A549 (cell line): Measurements from ENCODE around the gene ABLIM3. TPM values are rescaled to one million over a fixed set of nuclear protein-coding genes. Genes with fewer than 3 reads are reported as not detected.

Experiments used
- ATAC-seq, 2 experiments: fragments of 200-7000 bp in 1 of 2; fragments of >200 bp in 1 of 2; cut with Nextera tagmentation in 1 of 2; cut with Tn5 transposase in 1 of 2; 3 replicates each; pipeline versions ENCODE4 v1.8.0 to v1.9.1; 2018 to 2020; ENCODE audit warnings: mild to moderate bottlenecking in 1 of 2, moderate library complexity in 1 of 2
- CTCF ChIA-PET: fragments of 300-600 bp; sonication (Branson Sonifier 250); formaldehyde crosslinking; extraction: SDS; loops from one replicate; lab custom pipeline; 2021; ENCODE audit warnings: antibody characterized with exemption, inconsistent platforms; lab: Yijun Ruan, JAX
- POLR2A ChIA-PET: fragments of 350-600 bp; formaldehyde crosslinking; extraction: SDS; loops from one replicate; lab custom pipeline; 2021; ENCODE audit warnings: antibody characterized with exemption, inconsistent platforms; lab: Yijun Ruan, JAX
- DNase-seq, 2 experiments: peaks; one replicate each; pipeline versions ENCODE4 v3.0.0 to v3.0.0-alpha.2; 2011 to 2016; ENCODE audit warnings: low read depth in 1 of 2, low spot score in 1 of 2
- FAIRE-seq: peaks from 2 replicates; lab custom pipeline; 2011; peaks lifted over from hg19 to GRCh38; lab: Jason Lieb, UNC
- H3K27ac ChIP-seq, 2 experiments: fragments of >200 bp; sonication (Bioruptor Twin); formaldehyde crosslinking; 3 replicates each; pipeline ENCODE4 v1.5.1; 2016 to 2017
- H3K4me1 ChIP-seq: fragments of >200 bp; sonication (Bioruptor Twin); formaldehyde crosslinking; 3 replicates; pipeline ENCODE4 v1.6.1; 2016
- H3K4me2 ChIP-seq: fragments of >200 bp; sonication (Bioruptor Twin); formaldehyde crosslinking; 3 replicates; pipeline ENCODE4 v1.6.1; 2016
- H3K4me3 ChIP-seq: fragments of >200 bp; sonication (Bioruptor Twin); formaldehyde crosslinking; 3 replicates; pipeline ENCODE4 v1.5.1; 2016
- H3K9me3 ChIP-seq: fragments of >200 bp; sonication (Bioruptor Twin); formaldehyde crosslinking; 3 replicates; pipeline ENCODE4 v1.6.1; 2016
- CBX2 ChIP-seq: fragments of 200-600 bp; sonication (generic); IDR thresholded peaks from 2 replicates; pipeline ENCODE4 v1.6.1; 2016; ENCODE audit warnings: low read depth, mild to moderate bottlenecking, borderline replicate concordance
- CEBPB ChIP-seq, 2 experiments: fragments of >200 bp in 1 of 2; sonication (Bioruptor Twin) in 1 of 2; formaldehyde crosslinking in 1 of 2; IDR thresholded peaks; 2 replicates each; pipeline ENCODE4 v1.6.1; 2012 to 2016
- E2F6 ChIP-seq: IDR thresholded peaks from 2 replicates; pipeline ENCODE4 v1.6.1; 2012; ENCODE audit warnings: low read depth, borderline replicate concordance
- EHMT2 ChIP-seq: fragments of 200-600 bp; sonication (generic); IDR thresholded peaks from 2 replicates; pipeline ENCODE4 v1.6.1; 2016; ENCODE audit warnings: antibody characterized with exemption, low read depth, mild to moderate bottlenecking, moderate library complexity
- FOXS1 ChIP-seq: fragments of 250-450 bp; sonication (Bioruptor Pico); IDR thresholded peaks from 2 replicates; pipeline ENCODE4 v1.5.0; 2020; ENCODE audit warnings: mild to moderate bottlenecking, moderate library complexity
- GATA3 ChIP-seq: IDR thresholded peaks from 2 replicates; pipeline ENCODE4 v1.6.1; 2012; ENCODE audit warnings: borderline replicate concordance
- HDAC2 ChIP-seq: fragments of 200-600 bp; sonication (generic); IDR thresholded peaks from 2 replicates; pipeline ENCODE4 v1.6.1; 2016
- HOXB13 ChIP-seq: fragments of 250-450 bp; sonication (Bioruptor Pico); IDR thresholded peaks from 2 replicates; pipeline ENCODE4 v1.5.0; 2020; ENCODE audit warnings: low read depth, mild to moderate bottlenecking, moderate library complexity
- HOXB5 ChIP-seq: fragments of 250-450 bp; sonication (Bioruptor Pico); IDR thresholded peaks from 2 replicates; pipeline ENCODE4 v1.5.0; 2020; ENCODE audit warnings: mild to moderate bottlenecking, moderate library complexity
- JUNB ChIP-seq: fragments of >200 bp; sonication (Bioruptor Twin); formaldehyde crosslinking; IDR thresholded peaks from 2 replicates; pipeline ENCODE4 v1.6.1; 2016
- KDM1A ChIP-seq: fragments of 200-600 bp; sonication (generic); IDR thresholded peaks from 2 replicates; pipeline ENCODE4 v1.6.1; 2016; ENCODE audit warnings: low read depth, mild to moderate bottlenecking
- KDM5A ChIP-seq: fragments of 200-600 bp; sonication (generic); IDR thresholded peaks from 2 replicates; pipeline ENCODE4 v1.6.1; 2016; ENCODE audit warnings: antibody characterized with exemption, mild to moderate bottlenecking
- MAFK ChIP-seq: fragments of 450-650 bp; IDR thresholded peaks from 2 replicates; pipeline ENCODE4 v1.6.1; 2014; ENCODE audit not compliant: partially characterized antibody
- MAZ ChIP-seq: fragments of 150-350 bp; IDR thresholded peaks from 2 replicates; pipeline ENCODE4 v1.6.1; 2014; ENCODE audit warnings: antibody characterized with exemption, low read depth, low read length, borderline replicate concordance
- RARB ChIP-seq: fragments of 250-450 bp; sonication (Bioruptor Pico); IDR thresholded peaks from 2 replicates; pipeline ENCODE4 v1.8.0; 2021; ENCODE audit warnings: mild to moderate bottlenecking, moderate library complexity
- RFX5 ChIP-seq: fragments of 450-650 bp; IDR thresholded peaks from 2 replicates; pipeline ENCODE4 v1.7.1; 2014; ENCODE audit warnings: antibody characterized with exemption, mild to moderate bottlenecking, moderate library complexity
- RNF2 ChIP-seq: fragments of 200-600 bp; sonication (generic); IDR thresholded peaks from 2 replicates; pipeline ENCODE4 v1.6.1; 2016; ENCODE audit warnings: low read depth, mild to moderate bottlenecking, antibody characterized with exemption, moderate library complexity, borderline replicate concordance
- SREBF2 ChIP-seq: fragments of 450-650 bp; IDR thresholded peaks from 2 replicates; pipeline ENCODE4 v1.6.1; 2014; ENCODE audit warnings: mild to moderate bottlenecking, moderate library complexity
- ZSCAN20 ChIP-seq: fragments of 250-450 bp; sonication (Bioruptor Pico); IDR thresholded peaks from 2 replicates; pipeline ENCODE4 v1.8.0; 2022; ENCODE audit warnings: mild to moderate bottlenecking, moderate library complexity
- WGBS: methylation state at CpG from one replicate; pipeline ENCODE4 v1.1.6; 2017; ENCODE audit errors: missing lambda C conversion rate; 5-methylcytosine and 5-hydroxymethylcytosine counted together
- polyA plus RNA-seq, 4 experiments: library from polyadenylated mRNA; depleted of rRNA in 3 of 4; stranded (reverse); fragments of >200 nt; fragmentation: RNase III in 1 of 4; extraction: RNeasy Plus Mini Kit Qiagen cat#74134 plus additional on column Dnase treatment in 1 of 4; gene quantifications; 2 replicates in 3 of 4; 3 replicates in 1 of 4; pipeline ENCODE4 v1.2.3, GENCODE V29; 2011 to 2017
- TF ChIP-seq, protein P1 (sequence below): fragments of 450-650 bp; IDR thresholded peaks from 2 replicates; pipeline ENCODE4 v1.6.1; 2014; ENCODE audit warnings: antibody characterized with exemption
- TF ChIP-seq, protein P2 (sequence below): fragments of 250-450 bp; sonication (Bioruptor Pico); IDR thresholded peaks from 2 replicates; pipeline ENCODE4 v1.5.0; 2021; ENCODE audit warnings: mild to moderate bottlenecking, moderate library complexity, borderline replicate concordance
- TF ChIP-seq, protein P3 (sequence below): IDR thresholded peaks from 2 replicates; pipeline ENCODE4 v1.6.1; 2012
- TF ChIP-seq, protein P4 (sequence below): fragments of >200 bp; sonication (Bioruptor Twin); formaldehyde crosslinking; IDR thresholded peaks from 3 replicates; pipeline ENCODE4 v1.6.1; 2016
- TF ChIP-seq, protein P5 (sequence below): IDR thresholded peaks from 2 replicates; pipeline ENCODE4 v1.6.1; 2012

ABLIM3 gene
- polyA plus RNA-seq, 2 of the 4 experiments (the other 2 are of a cell fraction) = 2.7 to 3.0 TPM

DNA sequence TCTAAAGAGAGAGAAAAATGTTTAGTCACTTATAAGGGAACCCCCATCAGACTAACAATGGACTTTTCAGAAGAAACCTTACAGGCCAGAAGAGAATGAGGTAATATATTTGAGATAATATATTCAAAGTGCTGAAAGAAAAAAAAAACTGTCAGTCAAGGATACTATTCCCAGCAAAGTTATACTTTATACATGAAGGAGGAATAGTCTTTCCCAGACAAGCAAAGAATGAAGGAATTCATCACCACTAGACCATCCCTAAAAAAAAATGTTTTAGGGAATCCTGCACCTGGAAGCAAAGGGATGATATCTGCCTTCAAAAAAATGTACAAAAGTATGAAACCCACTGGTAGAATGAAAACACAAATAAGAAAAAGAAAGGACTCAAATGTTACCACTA lies 41.0 kb upstream of the ABLIM3 start:
- TF ChIP-seq KDM1A (no peak), MAFK (no peak), JUNB (no peak), EHMT2 (no peak), HDAC2 (no peak), CEBPB (IDR thresholded peaks at IDR 0.05) (no peak)
- TF ChIP-seq, protein P1, sequence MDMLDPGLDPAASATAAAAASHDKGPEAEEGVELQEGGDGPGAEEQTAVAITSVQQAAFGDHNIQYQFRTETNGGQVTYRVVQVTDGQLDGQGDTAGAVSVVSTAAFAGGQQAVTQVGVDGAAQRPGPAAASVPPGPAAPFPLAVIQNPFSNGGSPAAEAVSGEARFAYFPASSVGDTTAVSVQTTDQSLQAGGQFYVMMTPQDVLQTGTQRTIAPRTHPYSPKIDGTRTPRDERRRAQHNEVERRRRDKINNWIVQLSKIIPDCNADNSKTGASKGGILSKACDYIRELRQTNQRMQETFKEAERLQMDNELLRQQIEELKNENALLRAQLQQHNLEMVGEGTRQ = no peak
- TF ChIP-seq, protein P2, sequence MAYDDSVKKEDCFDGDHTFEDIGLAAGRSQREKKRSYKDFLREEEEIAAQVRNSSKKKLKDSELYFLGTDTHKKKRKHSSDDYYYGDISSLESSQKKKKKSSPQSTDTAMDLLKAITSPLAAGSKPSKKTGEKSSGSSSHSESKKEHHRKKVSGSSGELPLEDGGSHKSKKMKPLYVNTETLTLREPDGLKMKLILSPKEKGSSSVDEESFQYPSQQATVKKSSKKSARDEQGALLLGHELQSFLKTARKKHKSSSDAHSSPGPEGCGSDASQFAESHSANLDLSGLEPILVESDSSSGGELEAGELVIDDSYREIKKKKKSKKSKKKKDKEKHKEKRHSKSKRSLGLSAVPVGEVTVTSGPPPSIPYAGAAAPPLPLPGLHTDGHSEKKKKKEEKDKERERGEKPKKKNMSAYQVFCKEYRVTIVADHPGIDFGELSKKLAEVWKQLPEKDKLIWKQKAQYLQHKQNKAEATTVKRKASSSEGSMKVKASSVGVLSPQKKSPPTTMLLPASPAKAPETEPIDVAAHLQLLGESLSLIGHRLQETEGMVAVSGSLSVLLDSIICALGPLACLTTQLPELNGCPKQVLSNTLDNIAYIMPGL (CRISPR knock-in tag) = no peak
- TF ChIP-seq, protein P3, sequence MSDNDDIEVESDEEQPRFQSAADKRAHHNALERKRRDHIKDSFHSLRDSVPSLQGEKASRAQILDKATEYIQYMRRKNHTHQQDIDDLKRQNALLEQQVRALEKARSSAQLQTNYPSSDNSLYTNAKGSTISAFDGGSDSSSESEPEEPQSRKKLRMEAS = no peak
- TF ChIP-seq, all 56 proteins: peak for 0

GRCh38 chr5:149108651-149109280 lies 32.5 kb upstream of the ABLIM3 start:
- no peak overlapping the region for H3K4me3 ChIP-seq
- ChIA-PET POLR2A (no interaction called here), CTCF (interaction anchor here (0.6 to 11.4 kb wide), 4 partner anchors 33 to 734 kb away, joined by 3 to 179 read pairs (median 3); partner anchors contain the start of gene ABLIM3)
- no peak for ATAC-seq
- no peak for DNase-seq
- H3K27ac ChIP-seq = no peak overlapping the region
- FAIRE-seq = no peak
- WGBS = 38% methylated on average over 2 of the region's 2 CpGs
- TF ChIP-seq MAZ (no peak), E2F6 (no peak), HOXB13 (CRISPR knock-in tag) (no peak), RFX5 (no peak), HOXB5 (no peak), RNF2 (no peak)
- peaks cover under 1% of the 10 kb centered on the region; the same call in 2 of the 3 replicates for H3K4me1 ChIP-seq
- no peaks in the 10 kb centered on the region for H3K9me3 ChIP-seq
- no peak overlapping the region for H3K4me2 ChIP-seq

More for the DNA sequence above, 41.0 kb upstream of the ABLIM3 start:
- Histone ChIP-seq H3K4me1 (no peaks in the 10 kb centered on the region), H3K9me3 (peaks cover 24% of the 10 kb centered on the region; the same call in 2 of the 3 replicates), H3K27ac (no peak overlapping the region), H3K4me2 (no peak overlapping the region), H3K4me3 (no peak overlapping the region)
- DNase-seq (no peak), FAIRE-seq (no peak), ATAC-seq (no peak)
- CTCF ChIA-PET = interaction anchor here (1.2 to 1.6 kb wide), 2 partner anchors 15 to 369 kb away, joined by 3 to 5 read pairs; no protein-coding TSS in a partner anchor
- POLR2A ChIA-PET = no interaction called here

DNA sequence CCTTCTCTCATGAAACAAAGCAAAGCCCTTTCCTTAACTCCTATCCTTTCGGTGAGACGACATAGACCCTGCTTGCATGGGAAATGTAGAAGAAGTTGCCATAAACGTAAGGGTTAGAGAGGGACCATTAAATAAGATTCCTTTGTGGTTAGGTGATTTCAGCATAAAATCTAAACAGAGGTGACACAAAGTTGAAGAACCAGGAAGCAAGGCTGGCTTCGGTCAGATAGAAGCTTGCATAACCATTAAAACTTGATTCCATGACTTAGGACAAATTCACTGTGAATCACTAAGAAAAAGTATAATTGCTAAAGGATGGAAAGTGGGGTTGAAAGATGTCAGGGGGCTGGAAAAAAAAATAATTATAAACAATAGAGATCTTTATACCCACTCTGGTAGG lies 30.9 kb upstream of the ABLIM3 start:
- no peaks in the 10 kb centered on the region for H3K9me3 ChIP-seq
- 66% methylated on average over 4 of the region's 4 CpGs for WGBS
- no peak for ATAC-seq
- no peak overlapping the region for H3K4me3 ChIP-seq
- TF ChIP-seq, protein P3 = no peak
- TF ChIP-seq EHMT2 (no peak), MAZ (no peak), RARB (CRISPR knock-in tag) (no peak), FOXS1 (CRISPR knock-in tag) (no peak), ZSCAN20 (no peak), CBX2 (no peak), GATA3 (no peak), MAFK (no peak), KDM5A (no peak), SREBF2 (no peak)
- TF ChIP-seq, protein P4, sequence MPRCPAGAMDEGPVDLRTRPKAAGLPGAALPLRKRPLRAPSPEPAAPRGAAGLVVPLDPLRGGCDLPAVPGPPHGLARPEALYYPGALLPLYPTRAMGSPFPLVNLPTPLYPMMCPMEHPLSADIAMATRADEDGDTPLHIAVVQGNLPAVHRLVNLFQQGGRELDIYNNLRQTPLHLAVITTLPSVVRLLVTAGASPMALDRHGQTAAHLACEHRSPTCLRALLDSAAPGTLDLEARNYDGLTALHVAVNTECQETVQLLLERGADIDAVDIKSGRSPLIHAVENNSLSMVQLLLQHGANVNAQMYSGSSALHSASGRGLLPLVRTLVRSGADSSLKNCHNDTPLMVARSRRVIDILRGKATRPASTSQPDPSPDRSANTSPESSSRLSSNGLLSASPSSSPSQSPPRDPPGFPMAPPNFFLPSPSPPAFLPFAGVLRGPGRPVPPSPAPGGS = no peak
- TF ChIP-seq, protein P5, sequence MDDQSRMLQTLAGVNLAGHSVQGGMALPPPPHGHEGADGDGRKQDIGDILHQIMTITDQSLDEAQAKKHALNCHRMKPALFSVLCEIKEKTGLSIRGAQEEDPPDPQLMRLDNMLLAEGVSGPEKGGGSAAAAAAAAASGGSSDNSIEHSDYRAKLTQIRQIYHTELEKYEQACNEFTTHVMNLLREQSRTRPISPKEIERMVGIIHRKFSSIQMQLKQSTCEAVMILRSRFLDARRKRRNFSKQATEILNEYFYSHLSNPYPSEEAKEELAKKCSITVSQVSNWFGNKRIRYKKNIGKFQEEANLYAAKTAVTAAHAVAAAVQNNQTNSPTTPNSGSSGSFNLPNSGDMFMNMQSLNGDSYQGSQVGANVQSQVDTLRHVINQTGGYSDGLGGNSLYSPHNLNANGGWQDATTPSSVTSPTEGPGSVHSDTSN = no peak
- ChIA-PET POLR2A (no interaction called here), CTCF (interaction anchor here (0.7 to 11.4 kb wide), 6 partner anchors 11 to 378 kb away, joined by 3 to 179 read pairs (median 5); no protein-coding TSS in a partner anchor)
- peaks cover 9% of the 10 kb centered on the region; the same call in 2 of the 3 replicates for H3K4me1 ChIP-seq
- H3K27ac ChIP-seq = no peak overlapping the region
- H3K4me2 ChIP-seq = no peak overlapping the region
- no peak for DNase-seq
- no peak for FAIRE-seq
